ENCODE data around the gene MTR. TPM values are rescaled to one million over a fixed set of nuclear protein-coding genes. Genes with fewer than 3 reads are reported as not detected.

Gene MTR
- total RNA-seq, 1 experiment from 2014 or later: 35.5 TPM

GRCh38 chr1:236887081-236887480 lies 92.0 kb downstream of the MTR start:
- TF ChIP-seq CTCF (conservative IDR thresholded peaks at IDR 0.05): no peak
- H2BK12ac ChIP-seq (ENCODE audit: insufficient read length, low read depth, low read length): no peak overlapping the region

More at GRCh38 chr1:236887081-236887480, 92.0 kb downstream of the MTR start:
- Histone ChIP-seq H3K27ac (ENCODE audit: insufficient read length, low read depth, low read length) (no peak overlapping the region), H3K56ac (ENCODE audit: insufficient read length, low read depth, low read length) (no peak overlapping the region), H3K4ac (ENCODE audit: low read depth, low read length) (no peak overlapping the region), H3K79me1 (ENCODE audit: insufficient read depth, low read depth, low read length, poor library complexity, severe bottlenecking) (no peaks in the 10 kb centered on the region), H4K91ac (ENCODE audit: insufficient read length, low read depth, low read length) (no peak overlapping the region), H3K23ac (ENCODE audit: insufficient read length, low read depth, low read length) (no peak overlapping the region), H3T11ph (ENCODE audit: low read length) (no peak overlapping the region), H2BK15ac (ENCODE audit: low read depth, low read length) (no peak overlapping the region), H4K5ac (ENCODE audit: insufficient read length, low read depth, low read length) (no peak overlapping the region), H3K18ac (ENCODE audit: insufficient read length, low read depth, low read length) (no peak overlapping the region), H4K20me1 (ENCODE audit: control insufficient read depth, insufficient read depth, insufficient read length) (no peaks in the 10 kb centered on the region), H2BK5ac (ENCODE audit: insufficient read length, low read length) (no peak overlapping the region), H3K79me2 (ENCODE audit: insufficient read depth, low read length) (no peaks in the 10 kb centered on the region), H3K9ac (ENCODE audit: extremely low read depth, insufficient read length, low read length) (no peak overlapping the region), H3K23me2 (ENCODE audit: insufficient read length, low read depth, low read length, poor library complexity, severe bottlenecking) (no peaks in the 10 kb centered on the region), H3K14ac (ENCODE audit: insufficient read depth, low read length) (no peak overlapping the region), H4K8ac (replicated peaks; ENCODE audit: insufficient read length, low read depth, low read length) (no peak overlapping the region), H3K4me1 (ENCODE audit: insufficient read depth, low read length) (no peaks in the 10 kb centered on the region), H3K9me3 (ENCODE audit: control insufficient read depth, low read depth, low read length) (no peaks in the 10 kb centered on the region), H2BK20ac (ENCODE audit: low read depth, low read length, poor library complexity, severe bottlenecking) (no peak overlapping the region), H2AK5ac (ENCODE audit: insufficient read length, low read length) (no peak overlapping the region), H2BK120ac (ENCODE audit: low read depth, low read length, poor library complexity, severe bottlenecking) (no peak overlapping the region), H2AFZ (ENCODE audit: low read length) (no peak overlapping the region), H3K27me3 (ENCODE audit: insufficient read depth, low read length) (no peaks in the 10 kb centered on the region), H3K4me2 (ENCODE audit: insufficient read depth, insufficient read length, low read length) (no peak overlapping the region)
- Mint-ChIP-seq H3K4me1 (peaks cover 4 to 5% of the 10 kb centered on the region in 2 experiments; a peak in 3 of 4 replicates), H3K4me3 (no peak overlapping the region), H3K36me3 (ENCODE audit: insufficient read depth in 1 of 3, low read depth in 3 of 3) (peaks cover 6 to 33% (median 30%) of the 10 kb centered on the region in 3 experiments; a peak in 6 of 7 replicates), H3K27me3 (ENCODE audit: low read depth) (no peaks in the 10 kb centered on the region), H3K27ac (no peak overlapping the region), H3K9me3 (no peaks in the 10 kb centered on the region)
- no CpG with 5 or more reads among the region's 8 CpGs for WGBS (ENCODE audit: extremely low coverage, insufficient read length, low lambda C conversion rate)
- DNase-seq: no peak
